Measurements from ENCODE around the gene PCCB. TPM values are rescaled to one million over a fixed set of nuclear protein-coding genes. Genes with fewer than 3 reads are reported as not detected.
A peak's percentile ranks its signal among the peaks of the same experiment; 100 is the strongest.

The PCCB gene
- total RNA-seq, 3 donors from 2014 or later (not counting 1 experiment from before 2014, with no cell fraction given): 17.7 to 19.9 (median 17.8) TPM

DNA sequence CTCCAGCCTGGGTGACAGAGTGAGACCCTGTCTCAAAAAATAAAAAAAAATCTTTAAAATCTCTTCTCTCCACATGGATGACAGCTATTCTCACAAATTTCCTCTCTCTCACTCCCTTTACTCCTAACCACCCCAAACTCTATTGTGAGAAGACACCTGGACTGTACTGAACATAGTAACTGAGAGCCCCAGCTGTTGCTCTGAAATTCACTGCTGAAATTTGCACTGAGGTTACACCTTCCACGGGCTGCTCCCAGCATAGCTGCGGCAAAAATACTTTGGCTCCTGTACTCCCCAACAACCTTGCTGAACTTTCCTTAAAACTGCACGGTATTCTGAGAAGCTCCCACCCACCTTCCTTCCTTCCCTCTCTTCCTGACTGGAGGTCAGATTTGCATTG is 4.4 kb upstream of the PCCB start:
- H3K4me1 ChIP-seq (ENCODE audit: control insufficient read depth, insufficient read depth, low read length): peaks cover 7% of the 10 kb centered on the region
- no peaks in the 10 kb centered on the region for H3K27me3 ChIP-seq (ENCODE audit: control insufficient read depth, insufficient read depth, low read length)
- H3K9me3 ChIP-seq (ENCODE audit: control insufficient read depth, insufficient read depth, low read length): no peaks in the 10 kb centered on the region
- 56% methylated on average over 3 of the region's 3 CpGs for WGBS (ENCODE audit: insufficient coverage)
- TF ChIP-seq, protein P1, sequence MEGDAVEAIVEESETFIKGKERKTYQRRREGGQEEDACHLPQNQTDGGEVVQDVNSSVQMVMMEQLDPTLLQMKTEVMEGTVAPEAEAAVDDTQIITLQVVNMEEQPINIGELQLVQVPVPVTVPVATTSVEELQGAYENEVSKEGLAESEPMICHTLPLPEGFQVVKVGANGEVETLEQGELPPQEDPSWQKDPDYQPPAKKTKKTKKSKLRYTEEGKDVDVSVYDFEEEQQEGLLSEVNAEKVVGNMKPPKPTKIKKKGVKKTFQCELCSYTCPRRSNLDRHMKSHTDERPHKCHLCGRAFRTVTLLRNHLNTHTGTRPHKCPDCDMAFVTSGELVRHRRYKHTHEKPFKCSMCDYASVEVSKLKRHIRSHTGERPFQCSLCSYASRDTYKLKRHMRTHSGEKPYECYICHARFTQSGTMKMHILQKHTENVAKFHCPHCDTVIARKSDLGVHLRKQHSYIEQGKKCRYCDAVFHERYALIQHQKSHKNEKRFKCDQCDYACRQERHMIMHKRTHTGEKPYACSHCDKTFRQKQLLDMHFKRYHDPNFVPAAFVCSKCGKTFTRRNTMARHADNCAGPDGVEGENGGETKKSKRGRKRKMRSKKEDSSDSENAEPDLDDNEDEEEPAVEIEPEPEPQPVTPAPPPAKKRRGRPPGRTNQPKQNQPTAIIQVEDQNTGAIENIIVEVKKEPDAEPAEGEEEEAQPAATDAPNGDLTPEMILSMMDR (IDR thresholded peaks at IDR 0.05): no peak
- intact Hi-C loops (cut with micrococcal nuclease): no loop called here
- Mint-ChIP-seq H3K27ac (no peak overlapping the region), H3K9me3 (no peaks in the 10 kb centered on the region), H3K36me3 (no peaks in the 10 kb centered on the region), H3K4me1 (peaks cover 10 to 14% of the 10 kb centered on the region in 2 donors), H3K27me3 (ENCODE audit: low read depth in 2 of 2) (peaks cover 0 to 13% of the 10 kb centered on the region in 2 donors), H3K4me3 (no peak overlapping the region)
- H3K36me3 ChIP-seq (ENCODE audit: control insufficient read depth, insufficient read depth, low read length): no peaks in the 10 kb centered on the region
- ATAC-seq (no peak), DNase-seq (no peak)
- no peak overlapping the region for H3K27ac ChIP-seq (ENCODE audit: low read length)
- no peak overlapping the region for H3K4me3 ChIP-seq (ENCODE audit: low read length)

DNA sequence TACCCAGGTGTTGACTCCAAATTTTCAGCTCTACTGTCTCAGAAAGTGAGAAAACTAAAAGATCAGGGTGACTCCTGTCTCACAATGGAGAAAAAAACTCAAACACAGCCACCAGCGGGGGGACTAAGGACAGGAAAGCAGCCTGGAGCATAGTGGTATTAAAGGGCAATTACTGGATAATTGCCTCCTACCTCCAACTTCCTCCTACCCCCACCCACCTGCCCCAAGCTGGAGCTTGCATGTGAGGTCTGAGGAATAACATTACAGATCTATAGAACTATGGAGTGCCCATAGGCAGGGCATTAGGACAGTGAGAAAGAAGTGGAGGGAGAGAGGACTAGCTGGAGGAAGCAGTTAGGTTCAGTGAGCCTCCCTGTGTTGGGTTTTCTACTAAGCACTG is 2.7 kb upstream of the PCCB start:
- TF ChIP-seq, protein P1 (IDR thresholded peaks at IDR 0.05): no peak
- Histone ChIP-seq H3K4me3 (ENCODE audit: low read length) (no peak overlapping the region), H3K9me3 (ENCODE audit: control insufficient read depth, insufficient read depth, low read length) (no peaks in the 10 kb centered on the region), H3K27me3 (ENCODE audit: control insufficient read depth, insufficient read depth, low read length) (no peaks in the 10 kb centered on the region), H3K36me3 (ENCODE audit: control insufficient read depth, insufficient read depth, low read length) (no peaks in the 10 kb centered on the region), H3K27ac (ENCODE audit: low read length) (no peak overlapping the region), H3K4me1 (ENCODE audit: control insufficient read depth, insufficient read depth, low read length) (peaks cover 14% of the 10 kb centered on the region)
- no peak for DNase-seq
- no peaks in the 10 kb centered on the region for H3K9me3 Mint-ChIP-seq
- H3K27ac Mint-ChIP-seq: no peak overlapping the region
- intact Hi-C loops (cut with micrococcal nuclease): no loop called here
- WGBS (ENCODE audit: insufficient coverage): no CpG with 5 or more reads among the region's 1 CpG
- peaks cover 0 to 5% of the 10 kb centered on the region in 2 donors for H3K27me3 Mint-ChIP-seq (ENCODE audit: low read depth in 2 of 2)
- H3K36me3 Mint-ChIP-seq: no peaks in the 10 kb centered on the region
- H3K4me1 Mint-ChIP-seq: peaks cover 20 to 27% of the 10 kb centered on the region in 2 donors
- H3K4me3 Mint-ChIP-seq: no peak overlapping the region
- ATAC-seq: no peak

DNA sequence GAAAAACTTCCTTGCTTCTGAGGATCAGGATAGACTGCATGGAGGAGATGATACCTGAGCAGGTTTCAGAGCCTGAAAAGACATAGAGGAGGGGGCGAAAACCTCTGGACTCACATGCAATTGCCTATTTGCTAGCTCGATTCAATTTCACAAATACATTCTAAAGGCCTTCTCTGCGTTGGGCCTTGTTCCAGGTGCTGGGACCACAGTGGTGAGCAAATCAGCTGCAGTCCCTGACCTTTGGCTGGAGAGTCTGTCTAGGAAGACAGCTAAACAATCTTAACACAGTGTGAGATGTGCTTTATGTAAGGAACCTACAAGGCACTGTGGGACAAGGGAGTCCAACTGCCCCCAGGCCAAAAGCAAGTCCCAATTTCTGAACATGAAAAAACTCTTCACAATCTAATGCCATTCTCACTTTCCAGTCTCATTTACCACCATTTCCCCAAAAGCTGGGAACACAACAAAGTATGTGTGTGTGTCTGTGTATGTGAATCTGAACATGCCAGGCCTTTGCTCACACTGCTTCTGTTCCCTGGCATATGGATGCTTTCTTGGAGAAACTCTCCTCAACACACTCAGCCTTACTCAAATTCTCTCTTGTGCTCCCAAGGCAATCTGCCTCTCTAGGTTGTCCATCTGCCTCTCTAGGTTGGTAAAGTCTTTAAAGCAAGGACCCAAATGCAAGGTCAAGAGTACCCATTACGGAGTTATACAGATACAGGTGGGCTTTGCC is 2.1 kb upstream of the PCCB start:
- Histone ChIP-seq H3K4me3 (ENCODE audit: low read length) (no peak overlapping the region), H3K36me3 (ENCODE audit: control insufficient read depth, insufficient read depth, low read length) (no peaks in the 10 kb centered on the region), H3K27ac (ENCODE audit: low read length) (no peak overlapping the region), H3K27me3 (ENCODE audit: control insufficient read depth, insufficient read depth, low read length) (no peaks in the 10 kb centered on the region), H3K4me1 (ENCODE audit: control insufficient read depth, insufficient read depth, low read length) (peaks cover 14% of the 10 kb centered on the region), H3K9me3 (ENCODE audit: control insufficient read depth, insufficient read depth, low read length) (no peaks in the 10 kb centered on the region)
- Mint-ChIP-seq H3K4me1 (peaks cover 20 to 27% of the 10 kb centered on the region in 2 donors), H3K36me3 (no peaks in the 10 kb centered on the region), H3K27ac (no peak overlapping the region), H3K9me3 (no peaks in the 10 kb centered on the region), H3K27me3 (ENCODE audit: low read depth in 2 of 2) (peaks cover 0 to 5% of the 10 kb centered on the region in 2 donors), H3K4me3 (no peak overlapping the region)
- DNase-seq (no peak), ATAC-seq (no peak)
- 95% methylated on average over 4 of the region's 4 CpGs for WGBS (ENCODE audit: insufficient coverage)
- intact Hi-C loops (cut with micrococcal nuclease): no loop called here
- TF ChIP-seq, protein P1 (IDR thresholded peaks at IDR 0.05): no peak

DNA sequence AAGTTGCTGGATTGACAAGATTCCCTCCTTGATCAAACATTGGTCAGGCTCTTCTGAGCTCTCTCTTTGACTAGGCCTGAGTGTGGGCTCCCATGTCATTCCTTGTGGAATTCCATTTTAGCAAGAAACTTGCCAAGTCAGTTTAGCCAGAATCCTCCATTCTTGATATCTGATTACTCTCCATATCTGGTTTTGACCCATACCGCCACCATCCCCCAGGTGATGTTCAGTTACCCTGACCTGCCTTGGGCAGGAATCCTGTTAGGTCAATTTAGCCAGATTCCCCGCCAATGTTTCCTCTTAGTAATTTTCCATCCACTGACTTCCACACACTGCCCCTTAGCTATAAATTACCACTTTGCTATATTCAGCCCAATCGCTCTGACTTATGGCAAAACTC is 1.0 kb upstream of the PCCB start:
- no peaks in the 10 kb centered on the region for H3K27me3 ChIP-seq (ENCODE audit: control insufficient read depth, insufficient read depth, low read length)
- no peaks in the 10 kb centered on the region for H3K36me3 ChIP-seq (ENCODE audit: control insufficient read depth, insufficient read depth, low read length)
- no peaks in the 10 kb centered on the region for H3K27me3 Mint-ChIP-seq (ENCODE audit: low read depth in 2 of 2)
- H3K27ac ChIP-seq (ENCODE audit: low read length): no peak overlapping the region
- no peak for DNase-seq
- no peak overlapping the region for H3K4me3 ChIP-seq (ENCODE audit: low read length)
- H3K4me1 ChIP-seq (ENCODE audit: control insufficient read depth, insufficient read depth, low read length): peaks cover 14% of the 10 kb centered on the region
- no peaks in the 10 kb centered on the region for H3K9me3 ChIP-seq (ENCODE audit: control insufficient read depth, insufficient read depth, low read length)
- peak overlapping the region in 1 of 2 donors; percentile 90 for H3K27ac Mint-ChIP-seq
- intact Hi-C loops (cut with micrococcal nuclease): no loop called here
- H3K9me3 Mint-ChIP-seq: no peaks in the 10 kb centered on the region
- ATAC-seq: no peak
- TF ChIP-seq, protein P1 (IDR thresholded peaks at IDR 0.05): no peak
- no peak overlapping the region for H3K4me3 Mint-ChIP-seq
- H3K4me1 Mint-ChIP-seq: peaks cover 20 to 27% of the 10 kb centered on the region in 2 donors
- WGBS (ENCODE audit: insufficient coverage): 97% methylated on average over 3 of the region's 3 CpGs
- no peaks in the 10 kb centered on the region for H3K36me3 Mint-ChIP-seq
